ENCODE measurements around the gene MAPK8IP1. TPM values are rescaled to one million over a fixed set of nuclear protein-coding genes. Genes with fewer than 3 reads are reported as not detected.
A peak's percentile ranks its signal among the peaks of the same experiment; 100 is the strongest.

MAPK8IP1 gene
- total and polyA plus RNA-seq, 4 donors: 4.7 to 15.4 (median 5.7) TPM

DNA sequence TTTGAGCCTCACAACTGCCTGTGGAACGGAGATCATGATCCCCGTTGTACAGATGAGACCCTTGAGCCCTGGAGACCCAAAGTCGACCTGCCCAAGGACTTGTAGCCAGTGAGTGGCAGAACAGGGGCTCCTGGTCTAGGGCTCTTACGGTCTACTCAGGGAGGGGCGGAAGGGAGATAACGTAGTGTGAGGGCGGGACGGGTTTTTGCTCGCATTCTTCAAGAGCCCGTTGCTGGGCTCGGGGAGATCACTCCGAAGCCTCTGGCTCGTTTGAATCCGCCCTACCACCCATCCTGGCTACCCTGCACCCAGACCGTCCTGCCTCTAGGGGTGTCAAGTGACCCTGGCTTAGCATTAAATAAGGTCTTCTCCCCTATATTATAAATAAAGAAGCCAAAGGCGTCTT, 37.5 kb upstream of the MAPK8IP1 start:
- H3K27ac ChIP-seq (ENCODE audit: low read depth in 1 of 2, low read length in 1 of 2): peak overlapping the region; percentile 99 to 100
- peak overlapping the region; percentile 92 to 94 for H3K9ac ChIP-seq (ENCODE audit: insufficient read depth in 1 of 2, low read length in 2 of 2)
- TF ChIP-seq, protein P1, sequence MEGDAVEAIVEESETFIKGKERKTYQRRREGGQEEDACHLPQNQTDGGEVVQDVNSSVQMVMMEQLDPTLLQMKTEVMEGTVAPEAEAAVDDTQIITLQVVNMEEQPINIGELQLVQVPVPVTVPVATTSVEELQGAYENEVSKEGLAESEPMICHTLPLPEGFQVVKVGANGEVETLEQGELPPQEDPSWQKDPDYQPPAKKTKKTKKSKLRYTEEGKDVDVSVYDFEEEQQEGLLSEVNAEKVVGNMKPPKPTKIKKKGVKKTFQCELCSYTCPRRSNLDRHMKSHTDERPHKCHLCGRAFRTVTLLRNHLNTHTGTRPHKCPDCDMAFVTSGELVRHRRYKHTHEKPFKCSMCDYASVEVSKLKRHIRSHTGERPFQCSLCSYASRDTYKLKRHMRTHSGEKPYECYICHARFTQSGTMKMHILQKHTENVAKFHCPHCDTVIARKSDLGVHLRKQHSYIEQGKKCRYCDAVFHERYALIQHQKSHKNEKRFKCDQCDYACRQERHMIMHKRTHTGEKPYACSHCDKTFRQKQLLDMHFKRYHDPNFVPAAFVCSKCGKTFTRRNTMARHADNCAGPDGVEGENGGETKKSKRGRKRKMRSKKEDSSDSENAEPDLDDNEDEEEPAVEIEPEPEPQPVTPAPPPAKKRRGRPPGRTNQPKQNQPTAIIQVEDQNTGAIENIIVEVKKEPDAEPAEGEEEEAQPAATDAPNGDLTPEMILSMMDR (IDR thresholded peaks at IDR 0.05; ENCODE audit: control extremely low read depth, extremely low read depth): no peak
- ATAC-seq (ENCODE audit: insufficient read depth, low FRiP score) (peak; percentile 25), DNase-seq (peak; percentile 75 to 80 (median 76))
- no peaks in the 10 kb centered on the region for H3K27me3 ChIP-seq (ENCODE audit: control insufficient read depth in 3 of 3, insufficient read depth in 3 of 3, low read length in 2 of 3)
- WGBS, 2 donors: 0% methylated on average over 16 of the region's 16 CpGs
- peak overlapping the region; percentile 96 for H3K4me3 ChIP-seq
- H3K9me3 ChIP-seq (ENCODE audit: control insufficient read depth in 4 of 4, insufficient read depth in 3 of 4, low read length in 3 of 4): no peaks in the 10 kb centered on the region
- H3K4me1 ChIP-seq (ENCODE audit: control insufficient read depth in 5 of 5, insufficient read depth in 5 of 5, low read length in 5 of 5): peaks cover 5 to 20% (median 15%) of the 10 kb centered on the region in 5 donors
- no peaks in the 10 kb centered on the region for H3K36me3 ChIP-seq (ENCODE audit: control insufficient read depth in 4 of 4, insufficient read depth in 4 of 4, low read length in 4 of 4)

DNA sequence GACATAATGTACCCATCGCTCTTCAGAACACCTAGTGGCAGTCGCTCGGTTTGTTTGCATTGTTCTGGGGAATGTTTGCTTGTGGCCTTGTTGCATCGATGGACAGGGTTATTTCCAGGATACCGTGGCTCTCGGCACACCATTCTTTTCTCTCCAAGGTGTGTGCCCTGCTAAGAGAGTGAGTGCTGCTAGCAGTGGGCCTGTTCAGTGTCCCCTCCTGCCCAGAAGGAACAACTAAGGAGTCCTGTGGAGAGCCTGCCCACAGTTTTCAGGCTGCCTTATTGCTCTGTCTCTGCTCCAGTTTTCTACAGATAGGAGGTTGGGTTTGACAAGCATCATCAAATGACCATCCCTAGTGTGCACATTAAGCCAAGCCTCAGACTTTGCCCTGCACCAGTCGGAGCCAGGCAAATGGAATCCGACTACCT, 36.8 kb upstream of the MAPK8IP1 start:
- ATAC-seq (ENCODE audit: insufficient read depth, low FRiP score): no peak
- TF ChIP-seq, protein P1 (IDR thresholded peaks at IDR 0.05; ENCODE audit: control extremely low read depth, extremely low read depth): no peak
- H3K9ac ChIP-seq (ENCODE audit: insufficient read depth in 1 of 2, low read length in 2 of 2): peak overlapping the region; percentile 92 to 94
- H3K4me3 ChIP-seq: no peak overlapping the region
- H3K27me3 ChIP-seq (ENCODE audit: control insufficient read depth in 3 of 3, insufficient read depth in 3 of 3, low read length in 2 of 3): no peaks in the 10 kb centered on the region
- DNase-seq: no peak
- peak overlapping the region; percentile 99 to 100 for H3K27ac ChIP-seq (ENCODE audit: low read depth in 1 of 2, low read length in 1 of 2)
- H3K4me1 ChIP-seq (ENCODE audit: control insufficient read depth in 5 of 5, insufficient read depth in 5 of 5, low read length in 5 of 5): peaks cover 5 to 24% (median 15%) of the 10 kb centered on the region in 5 donors
- WGBS, 2 donors: 53 to 87% methylated on average over 8 of the region's 8 CpGs
- no peaks in the 10 kb centered on the region for H3K36me3 ChIP-seq (ENCODE audit: control insufficient read depth in 4 of 4, insufficient read depth in 4 of 4, low read length in 4 of 4)
- no peaks in the 10 kb centered on the region for H3K9me3 ChIP-seq (ENCODE audit: control insufficient read depth in 4 of 4, insufficient read depth in 3 of 4, low read length in 3 of 4)

DNA sequence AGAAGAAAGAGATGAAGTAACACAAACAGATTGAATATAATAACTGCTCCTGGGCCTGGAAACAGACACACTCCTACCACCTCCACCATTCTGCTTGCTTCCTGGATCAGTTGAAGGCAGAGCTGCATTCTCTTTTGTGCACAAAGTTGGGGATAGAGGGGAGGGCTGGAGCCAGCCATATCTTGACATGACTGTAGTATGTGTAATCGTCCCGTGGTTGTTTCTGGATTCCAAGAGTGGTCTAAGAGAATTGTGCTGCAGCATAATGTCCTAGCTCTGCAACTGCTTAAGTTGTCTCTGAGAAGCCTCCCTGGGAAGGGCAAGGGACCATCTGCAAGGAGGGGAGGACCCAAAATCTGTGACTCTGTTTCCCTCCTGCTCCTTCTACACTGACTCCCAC, 35.0 kb upstream of the MAPK8IP1 start:
- H3K27me3 ChIP-seq (ENCODE audit: control insufficient read depth in 3 of 3, insufficient read depth in 3 of 3, low read length in 2 of 3): no peaks in the 10 kb centered on the region
- H3K4me3 ChIP-seq: no peak overlapping the region
- H3K36me3 ChIP-seq (ENCODE audit: control insufficient read depth in 4 of 4, insufficient read depth in 4 of 4, low read length in 4 of 4): no peaks in the 10 kb centered on the region
- H3K9me3 ChIP-seq (ENCODE audit: control insufficient read depth in 4 of 4, insufficient read depth in 3 of 4, low read length in 3 of 4): no peaks in the 10 kb centered on the region
- no peak overlapping the region for H3K9ac ChIP-seq (ENCODE audit: insufficient read depth in 1 of 2, low read length in 2 of 2)
- peak overlapping the region; percentile 27 to 37 for H3K27ac ChIP-seq (ENCODE audit: low read depth in 1 of 2, low read length in 1 of 2)
- ATAC-seq (ENCODE audit: insufficient read depth, low FRiP score) (no peak), DNase-seq (no peak)
- peaks cover 5 to 32% (median 18%) of the 10 kb centered on the region in 5 donors for H3K4me1 ChIP-seq (ENCODE audit: control insufficient read depth in 5 of 5, insufficient read depth in 5 of 5, low read length in 5 of 5)
- WGBS, 2 donors: 67 to 75% methylated on average over 2 of the region's 2 CpGs
- TF ChIP-seq, protein P1 (IDR thresholded peaks at IDR 0.05; ENCODE audit: control extremely low read depth, extremely low read depth): no peak

DNA sequence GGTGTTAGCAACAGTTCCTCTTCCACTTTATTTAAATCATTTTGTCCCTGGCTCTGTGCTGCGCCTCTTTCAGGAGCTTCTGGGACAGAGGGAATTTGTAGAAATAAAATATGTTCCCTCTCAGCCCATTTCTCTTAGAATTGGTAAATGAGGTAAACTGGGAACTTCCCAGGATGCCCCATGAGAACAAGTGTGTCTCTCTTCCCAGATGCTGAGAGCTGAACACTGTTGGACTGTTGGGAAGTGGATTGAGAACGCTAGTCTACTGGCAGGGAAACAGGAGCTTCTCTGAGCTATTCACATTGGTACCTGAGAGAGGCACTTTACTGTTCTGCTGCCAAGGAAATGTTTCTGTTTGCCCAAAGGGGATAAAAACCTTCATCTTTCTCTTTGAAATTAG, 34.2 kb upstream of the MAPK8IP1 start:
- Histone ChIP-seq H3K27ac (ENCODE audit: low read depth in 1 of 2, low read length in 1 of 2) (peak overlapping the region; percentile 37 to 48), H3K4me3 (no peak overlapping the region), H3K36me3 (ENCODE audit: control insufficient read depth in 4 of 4, insufficient read depth in 4 of 4, low read length in 4 of 4) (peaks cover 0 to 4% (median 2%) of the 10 kb centered on the region in 4 donors), H3K9ac (ENCODE audit: insufficient read depth in 1 of 2, low read length in 2 of 2) (no peak overlapping the region), H3K4me1 (ENCODE audit: control insufficient read depth in 5 of 5, insufficient read depth in 5 of 5, low read length in 5 of 5) (peaks cover 5 to 31% (median 18%) of the 10 kb centered on the region in 5 donors), H3K27me3 (ENCODE audit: control insufficient read depth in 3 of 3, insufficient read depth in 3 of 3, low read length in 2 of 3) (no peaks in the 10 kb centered on the region), H3K9me3 (ENCODE audit: control insufficient read depth in 4 of 4, insufficient read depth in 3 of 4, low read length in 3 of 4) (no peaks in the 10 kb centered on the region)
- TF ChIP-seq, protein P1 (IDR thresholded peaks at IDR 0.05; ENCODE audit: control extremely low read depth, extremely low read depth): no peak
- no peak for ATAC-seq (ENCODE audit: insufficient read depth, low FRiP score)
- DNase-seq: no peak
- WGBS, 2 donors: 80 to 91% methylated on average over 2 of the region's 2 CpGs

Data from lung (tissue), 12 donors.